GM12872 (cell line): ENCODE data around the gene UQCR10.

ENCODE experiments used
- CTCF ChIP-seq: IDR thresholded peaks from 3 replicates; pipeline ENCODE4 v1.5.1; 2011; ENCODE audit warnings: low read depth, mild to moderate bottlenecking, low read length, moderate library complexity; ENCODE audit not compliant: insufficient read depth

The UQCR10 gene

GRCh38 chr22:29798801-29799200, 31.6 kb downstream of the UQCR10 start:
- TF ChIP-seq CTCF, result no peak

GRCh38 chr22:29799217-29799680, 32.1 kb downstream of the UQCR10 start:
- TF ChIP-seq CTCF, result no peak

GRCh38 chr22:29801153-29801552, 34.0 kb downstream of the UQCR10 start:
- TF ChIP-seq CTCF, result no peak

GRCh38 chr22:29801796-29802195, 34.6 kb downstream of the UQCR10 start:
- TF ChIP-seq CTCF, result no peak

GRCh38 chr22:29803190-29803589, 36.0 kb downstream of the UQCR10 start:
- no peak for TF ChIP-seq CTCF

GRCh38 chr22:29804985-29805384, 37.8 kb downstream of the UQCR10 start:
- no peak for TF ChIP-seq CTCF

- no peak for TF ChIP-seq CTCF
Observed at GRCh38 chr22:29806196-29806595, 39.0 kb downstream of the UQCR10 start.

GRCh38 chr22:29810216-29810615, 43.0 kb downstream of the UQCR10 start:
- TF ChIP-seq CTCF, result no peak
